NCI-H2171 treated with DMSO at 0.1 percent for 48 hours (cell line): ENCODE data around the gene KRT28.
"Not testable (repeated sequence)": the region's sequence is repeated elsewhere in the genome, so short reads cannot be mapped to it uniquely, and the experiment has no call there.

ENCODE experiments used
- DNase-seq: peaks from one replicate; lab custom pipeline; 2025; lab: John Stamatoyannopoulos, UW

Gene KRT28

GRCh38 chr17:40779181-40779909 is 20.4 kb downstream of the KRT28 start:
- DNase-seq, result no peak

GRCh38 chr17:40778461-40778860 is 21.3 kb downstream of the KRT28 start:
- no peak for DNase-seq

GRCh38 chr17:40777971-40778370 is 21.8 kb downstream of the KRT28 start:
- no peak for DNase-seq

- DNase-seq, result no peak
These were observed 22.3 kb downstream of the KRT28 start for GRCh38 chr17:40777459-40777858.

- no peak for DNase-seq
These were observed 23.8 kb downstream of the KRT28 start for GRCh38 chr17:40775945-40776344.

GRCh38 chr17:40772101-40772500 is 27.7 kb downstream of the KRT28 start, which contains the start of gene KRT26:
TSS of gene KRT26 (minus strand) at chr17:40772201. CDS start at chr17:40772113, 88 bp downstream.
- no peak for DNase-seq

- DNase-seq, result no peak
These were observed 34.1 kb downstream of the KRT28 start for GRCh38 chr17:40765657-40766056.

- no peak for DNase-seq
These were observed 36.0 kb downstream of the KRT28 start for GRCh38 chr17:40763752-40764151.

- DNase-seq, result no peak
These were observed 39.4 kb downstream of the KRT28 start for GRCh38 chr17:40760105-40761016.

GRCh38 chr17:40755231-40755630 is 44.5 kb downstream of the KRT28 start, which contains the start of gene KRT25:
TSS of gene KRT25 (minus strand) at chr17:40755331. CDS start at chr17:40755271, 60 bp downstream.
- DNase-seq, result no peak

- DNase-seq, result no peak
These were observed 46.0 kb downstream of the KRT28 start for GRCh38 chr17:40753804-40754203.

GRCh38 chr17:40751065-40751464 is 48.7 kb downstream of the KRT28 start:
- no peak for DNase-seq

GRCh38 chr17:40750391-40750790 is 49.4 kb downstream of the KRT28 start:
- no peak for DNase-seq

- DNase-seq, result not testable (repeated sequence)
These were observed 51.1 kb downstream of the KRT28 start for GRCh38 chr17:40748666-40749065.
